Activated CD4-positive, alpha-beta T cell treated with anti-CD3 and anti-CD28 coated beads, Interleukin-2, Interleukin-6, amounts not matched to agents 100 ng/mL and 50 ng/mL, durations not matched to agents 16 hours and 8 hours (primary cell): ENCODE data around the gene KCNMB1.

Experiments
- DNase-seq: peaks from one replicate; pipeline ENCODE4 v3.0.0-alpha.2; 2020

The KCNMB1 gene

GRCh38 chr5:170338291-170338690 lies 50.9 kb downstream of the KCNMB1 start:
- no peak for DNase-seq

GRCh38 chr5:170337045-170337733 lies 52.0 kb downstream of the KCNMB1 start:
- DNase-seq: no peak

- no peak for DNase-seq
Observed at GRCh38 chr5:170336065-170336464, 53.1 kb downstream of the KCNMB1 start.

GRCh38 chr5:170334626-170335025 lies 54.5 kb downstream of the KCNMB1 start:
- DNase-seq: peak; percentile 53

GRCh38 chr5:170333161-170333910 lies 55.8 kb downstream of the KCNMB1 start:
- peak; percentile 89 for DNase-seq

- DNase-seq: no peak
Observed at GRCh38 chr5:170332058-170332457, 57.1 kb downstream of the KCNMB1 start.

- peak; percentile 33 for DNase-seq
Observed at GRCh38 chr5:170330568-170331054, 58.6 kb downstream of the KCNMB1 start.

- no peak for DNase-seq
Observed at GRCh38 chr5:170329524-170329923, 59.6 kb downstream of the KCNMB1 start.

- DNase-seq: no peak
Observed at GRCh38 chr5:170327829-170328228, 61.3 kb downstream of the KCNMB1 start.

GRCh38 chr5:170327168-170327567 lies 62.0 kb downstream of the KCNMB1 start:
- DNase-seq: no peak
